Stimulated activated CD4-positive, alpha-beta T cell treated with anti-CD3 and anti-CD28 coated beads, Interleukin-4, amount 100 ng/mL, for 48 hours (primary cell): Measurements from ENCODE around the gene PROP1.
"Not testable (repeated sequence)": the region's sequence is repeated elsewhere in the genome, so short reads cannot be mapped to it uniquely, and the experiment has no call there.

Experiments used
- DNase-seq, 2 donors: peaks; one replicate each; pipeline ENCODE4 v3.0.0-alpha.2; 2020; ENCODE audit warnings: low read depth in 2 of 2

Gene PROP1

GRCh38 chr5:177945145-177945544 lies 50.9 kb downstream of the PROP1 start:
- DNase-seq: not testable (repeated sequence)

GRCh38 chr5:177943805-177944736 lies 52.0 kb downstream of the PROP1 start:
- DNase-seq: peak; percentile 24 to 25

GRCh38 chr5:177942896-177943295 lies 53.1 kb downstream of the PROP1 start:
- DNase-seq: not testable (repeated sequence)
